SK-N-SH (cell line): Measurements from ENCODE around the gene LYRM4. TPM values are rescaled to one million over a fixed set of nuclear protein-coding genes. Genes with fewer than 3 reads are reported as not detected.

Source experiments
- CTCF ChIA-PET: fragments of 300-600, 350-600 bp; formaldehyde crosslinking; extraction: SDS; loops from one replicate; lab custom pipeline; 2021; lab: Yijun Ruan, JAX
- POLR2A ChIA-PET: fragments of 350-600 bp; sonication (Branson Sonifier 250); formaldehyde crosslinking; extraction: SDS; loops from one replicate; lab custom pipeline; 2020; ENCODE audit warnings: antibody characterized with exemption, inconsistent platforms; lab: Yijun Ruan, JAX
- DNase-seq: peaks from one replicate; pipeline ENCODE4 v3.0.0; 2012
- H2AFZ ChIP-seq: fragments of 200-600 bp; sonication (generic); 2 replicates; pipeline ENCODE4 v1.8.1; 2016; ENCODE audit warnings: antibody characterized with exemption, mild to moderate bottlenecking, low read depth
- H3F3A ChIP-seq: fragments of 200-600 bp; sonication (generic); replicated peaks from 2 replicates; pipeline ENCODE3; 2016; ENCODE audit warnings: antibody characterized with exemption, mild to moderate bottlenecking; ENCODE audit not compliant: insufficient read depth
- H3K27ac ChIP-seq, 2 experiments: fragments of 200-500 bp in 1 of 2; fragments of 200-600 bp in 1 of 2; sonication (Bioruptor generic) in 1 of 2; sonication (generic), shearing (Covaris generic) in 1 of 2; 2 replicates each; pipeline versions ENCODE4 v1.5.1 to v1.6.1; 2014 to 2016; ENCODE audit warnings: low read depth in 2 of 2, inconsistent platforms in 1 of 2, low read length in 1 of 2, mild to moderate bottlenecking in 1 of 2, mixed read lengths in 1 of 2
- H3K27me3 ChIP-seq: fragments of 200-600 bp; sonication (generic), shearing (Covaris generic); 2 replicates; pipeline ENCODE4 v1.6.1; 2016; ENCODE audit warnings: mixed run types; ENCODE audit not compliant: insufficient read depth
- H3K36me3 ChIP-seq, 2 experiments: fragments of 200-500 bp in 1 of 2; fragments of 200-600 bp in 1 of 2; sonication (Bioruptor generic) in 1 of 2; sonication (generic) in 1 of 2; replicated peaks in 1 of 2; 2 replicates each; pipeline versions ENCODE3 to v1.5.1; 2014 to 2016; ENCODE audit warnings: low read length in 1 of 2, mild to moderate bottlenecking in 1 of 2; ENCODE audit not compliant: insufficient read depth in 2 of 2, control insufficient read depth in 1 of 2
- H3K4me1 ChIP-seq, 2 experiments: fragments of 200-500 bp in 1 of 2; fragments of 200-600 bp in 1 of 2; sonication (Bioruptor generic) in 1 of 2; sonication (generic), shearing (Covaris generic) in 1 of 2; 2 replicates each; pipeline versions ENCODE4 v1.5.1 to v1.6.1; 2014 to 2016; ENCODE audit warnings: low read depth in 1 of 2, low read length in 1 of 2, mixed run types in 1 of 2; ENCODE audit not compliant: insufficient read depth in 2 of 2, control insufficient read depth in 1 of 2
- H3K4me2 ChIP-seq: fragments of 200-600 bp; sonication (generic), shearing (Covaris generic); 2 replicates; pipeline ENCODE4 v1.6.1; 2017; ENCODE audit warnings: mixed run types
- H3K4me3 ChIP-seq, 2 experiments: fragments of 200-500 bp in 1 of 2; fragments of 200-600 bp in 1 of 2; sonication (Bioruptor generic) in 1 of 2; sonication (generic), shearing (Covaris generic) in 1 of 2; 2 replicates each; pipeline versions ENCODE4 v1.5.1 to v1.8.1; 2014 to 2016; ENCODE audit warnings: low read depth in 2 of 2, inconsistent platforms in 1 of 2, low read length in 1 of 2, mild to moderate bottlenecking in 1 of 2, mixed read lengths in 1 of 2, moderate library complexity in 1 of 2
- H3K79me2 ChIP-seq: fragments of 200-600 bp; sonication (generic); 2 replicates; pipeline ENCODE4 v1.8.1; 2017; ENCODE audit warnings: mild to moderate bottlenecking; ENCODE audit not compliant: insufficient read depth
- H3K9ac ChIP-seq: fragments of 200-600 bp; sonication (generic); 2 replicates; pipeline ENCODE4 v1.6.1; 2017; ENCODE audit warnings: mixed run types
- H3K9me2 ChIP-seq: fragments of 200-600 bp; sonication (generic); 2 replicates; pipeline ENCODE4 v1.6.1; 2017; ENCODE audit warnings: mixed run types
- H3K9me3 ChIP-seq: fragments of 200-600 bp; sonication (generic); 2 replicates; pipeline ENCODE4 v1.6.1; 2017; ENCODE audit warnings: mixed run types, mild to moderate bottlenecking, moderate library complexity
- H4K20me1 ChIP-seq: fragments of 200-600 bp; sonication (generic); 2 replicates; pipeline ENCODE4 v1.6.1; 2017; ENCODE audit warnings: mild to moderate bottlenecking, mixed run types; ENCODE audit not compliant: insufficient read depth
- CHD2 ChIP-seq: fragments of 150-350 bp; IDR thresholded peaks from 2 replicates; pipeline ENCODE4 v1.6.1; 2018; ENCODE audit warnings: low read length; ENCODE audit not compliant: partially characterized antibody
- CTCF ChIP-seq: fragments of 200-600 bp; sonication (generic); IDR thresholded peaks from 2 replicates; pipeline ENCODE4 v1.6.1; 2017; ENCODE audit warnings: antibody characterized with exemption, mild to moderate bottlenecking, moderate library complexity
- EZH2phosphoT487 ChIP-seq: fragments of 200-600 bp; sonication (generic); IDR thresholded peaks from 2 replicates; pipeline ENCODE4 v1.6.1; 2017; ENCODE audit warnings: low read depth, mixed run types, mild to moderate bottlenecking, antibody characterized with exemption, moderate library complexity, borderline replicate concordance
- FOSL2 ChIP-seq: IDR thresholded peaks from 2 replicates; pipeline ENCODE4 v1.4.0; 2012; ENCODE audit warnings: low read depth, mild to moderate bottlenecking, moderate library complexity, borderline replicate concordance
- FOXJ3 ChIP-seq: sonication (generic); formaldehyde crosslinking; IDR thresholded peaks from 2 replicates; pipeline ENCODE4 v1.5.1; 2020; ENCODE audit warnings: mild to moderate bottlenecking, missing genetic modification reagents
- JUND ChIP-seq: IDR thresholded peaks from 2 replicates; pipeline ENCODE4 v1.4.0; 2012
- MXI1 ChIP-seq: IDR thresholded peaks from 2 replicates; pipeline ENCODE4 v1.6.1; 2012; ENCODE audit warnings: mild to moderate bottlenecking, low read depth, low read length, improper control_type of control experiment
- POLR2AphosphoS5 ChIP-seq: IDR thresholded peaks from 2 replicates; pipeline ENCODE4 v1.6.1; 2012; ENCODE audit warnings: low read depth, low read length
- RCOR1 ChIP-seq: fragments of 150-350 bp; IDR thresholded peaks from 2 replicates; pipeline ENCODE4 v1.6.1; 2017; ENCODE audit warnings: antibody characterized with exemption, low read length
- REST ChIP-seq: IDR thresholded peaks from 2 replicates; pipeline ENCODE4 v1.6.1; 2012; ENCODE audit warnings: mild to moderate bottlenecking, low read depth, low read length, moderate library complexity
- SMC3 ChIP-seq: IDR thresholded peaks from 2 replicates; pipeline ENCODE4 v1.6.1; 2012; ENCODE audit warnings: low read depth, low read length, improper control_type of control experiment
- TAF1 ChIP-seq: IDR thresholded peaks from 2 replicates; pipeline ENCODE4 v1.6.1; 2012; ENCODE audit warnings: low read depth, mild to moderate bottlenecking, low read length, moderate library complexity, borderline replicate concordance
- TCF12 ChIP-seq: IDR thresholded peaks from 2 replicates; pipeline ENCODE4 v1.4.0; 2012
- WGBS: methylation state at CpG from one replicate; pipeline ENCODE4 v1.1.6; 2017; ENCODE audit warnings: low lambda C conversion rate; 5-methylcytosine and 5-hydroxymethylcytosine counted together
- polyA plus RNA-seq, 3 experiments: library from polyadenylated mRNA; depleted of rRNA; stranded (reverse); fragments of >200 nt; gene quantifications; 2 replicates each; pipeline ENCODE4 v1.2.3, GENCODE V29; 2012

The LYRM4 gene
- polyA plus RNA-seq, 1 of the 3 experiments (the other 2 are of a cell fraction): 37.2 TPM

GRCh38 chr6:5120011-5120410, 140.7 kb downstream of the LYRM4 start (continued):
- no peak for TF ChIP-seq FOSL2
- no peak for TF ChIP-seq REST

GRCh38 chr6:5119090-5119951, 141.4 kb downstream of the LYRM4 start:
- no peaks in the 10 kb centered on the region for H3K36me3 ChIP-seq
- no peaks in the 10 kb centered on the region for H3K9me3 ChIP-seq
- POLR2A ChIA-PET: no interaction called here
- peaks cover 5 to 6% of the 10 kb centered on the region in 2 experiments; a peak in 2 of 4 replicates for H3K4me1 ChIP-seq
- TF ChIP-seq JUND: no peak
- TF ChIP-seq EZH2phosphoT487: no peak
- no peak for TF ChIP-seq TAF1
- TF ChIP-seq CTCF: no peak
- no peak for TF ChIP-seq SMC3
- TF ChIP-seq CHD2: no peak
- TF ChIP-seq MXI1: no peak
- no peak for TF ChIP-seq FOXJ3 (CRISPR knock-in tag)
- TF ChIP-seq FOSL2: no peak
- no peak for TF ChIP-seq TCF12
- no peak for TF ChIP-seq POLR2AphosphoS5
- TF ChIP-seq RCOR1: no peak
- TF ChIP-seq, all 33 proteins: peak for 0
- no peak overlapping the region for H3K9ac ChIP-seq
- H3K4me2 ChIP-seq: no peak overlapping the region
- WGBS: 94% methylated on average over 17 of the region's 17 CpGs
- H3K4me3 ChIP-seq: no peak overlapping the region
- H3F3A ChIP-seq: no peaks in the 10 kb centered on the region
- no peak for DNase-seq
- CTCF ChIA-PET: no interaction called here
- H3K27me3 ChIP-seq: no peaks in the 10 kb centered on the region
- no peaks in the 10 kb centered on the region for H3K79me2 ChIP-seq
- no peak overlapping the region for H2AFZ ChIP-seq
- H3K9me2 ChIP-seq: no peaks in the 10 kb centered on the region
- H4K20me1 ChIP-seq: no peaks in the 10 kb centered on the region
- H3K27ac ChIP-seq: no peak overlapping the region
